ENCODE results near the gene TRMT2A.

TRMT2A gene

DNA sequence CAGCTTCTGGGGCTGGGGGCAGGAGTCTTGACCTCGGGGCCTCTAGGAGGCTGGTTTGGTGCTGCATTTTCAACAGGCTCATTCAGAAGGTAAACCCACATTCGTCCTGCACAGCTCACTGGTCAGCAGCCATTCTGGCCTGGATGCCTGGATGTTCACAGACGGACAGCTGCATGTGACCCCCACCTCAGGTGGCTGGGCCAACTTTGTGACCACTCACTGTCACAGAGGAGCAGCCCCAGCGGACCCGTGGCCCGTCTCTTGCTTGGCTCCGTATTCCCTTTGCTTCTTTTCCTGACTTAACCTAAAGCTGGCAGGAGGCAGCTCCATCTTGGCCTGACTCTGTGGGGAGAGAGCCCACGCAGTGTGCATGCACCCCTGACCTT, 28.8 kb downstream of the TRMT2A start:
- ATAC-seq, result no peak
- TF ChIP-seq SNAI2 (CRISPR knock-in tag; IDR thresholded peaks at IDR 0.05), result no peak
- TF ChIP-seq ISL1 (CRISPR knock-in tag; IDR thresholded peaks at IDR 0.05), result no peak

DNA sequence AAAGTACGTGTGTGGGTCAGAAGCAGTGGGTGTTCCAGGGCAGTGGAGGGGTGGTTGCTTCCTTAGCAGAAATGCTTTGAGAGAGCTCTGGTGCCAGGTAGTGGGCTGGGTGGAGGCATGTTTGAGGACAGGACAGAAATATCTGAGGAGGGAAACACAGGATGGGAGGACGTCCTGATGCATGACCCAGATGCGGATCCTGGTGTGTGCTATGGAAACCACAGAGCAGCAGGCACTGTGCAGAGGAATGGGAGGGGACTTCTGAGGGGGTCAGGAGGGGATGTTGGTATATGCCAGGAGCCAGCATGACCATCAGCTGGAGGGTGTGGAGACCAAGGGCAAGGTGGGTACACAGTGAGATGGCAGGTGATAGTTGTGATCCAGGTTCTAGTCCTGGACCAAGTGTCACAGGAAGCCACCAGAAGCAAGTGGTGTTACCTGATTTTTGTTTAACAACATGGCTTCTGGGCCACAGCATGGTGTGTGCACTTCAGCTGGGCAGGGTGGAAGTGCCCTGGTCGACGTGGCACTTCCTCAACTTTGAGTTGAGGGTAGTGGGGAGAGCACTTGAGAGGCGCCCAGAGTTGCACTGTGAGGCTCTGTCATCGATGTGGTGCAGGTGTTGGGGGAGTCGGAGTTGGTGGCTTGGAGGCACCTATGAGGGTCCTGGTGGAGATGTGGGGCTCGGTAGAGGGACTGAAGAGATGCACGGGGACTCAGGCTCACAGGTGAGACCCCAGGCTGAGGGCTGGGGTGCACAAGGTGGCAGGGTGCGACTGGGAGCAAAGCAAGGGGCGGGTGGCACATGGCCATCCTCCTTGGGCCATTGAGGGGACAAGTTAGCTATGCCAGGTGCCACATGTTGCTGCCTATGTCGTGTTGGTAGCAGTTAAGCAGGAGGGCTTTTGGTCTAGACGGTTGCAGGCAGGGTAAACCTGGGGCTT, 29.4 kb downstream of the TRMT2A start:
- no peak for ATAC-seq

DNA sequence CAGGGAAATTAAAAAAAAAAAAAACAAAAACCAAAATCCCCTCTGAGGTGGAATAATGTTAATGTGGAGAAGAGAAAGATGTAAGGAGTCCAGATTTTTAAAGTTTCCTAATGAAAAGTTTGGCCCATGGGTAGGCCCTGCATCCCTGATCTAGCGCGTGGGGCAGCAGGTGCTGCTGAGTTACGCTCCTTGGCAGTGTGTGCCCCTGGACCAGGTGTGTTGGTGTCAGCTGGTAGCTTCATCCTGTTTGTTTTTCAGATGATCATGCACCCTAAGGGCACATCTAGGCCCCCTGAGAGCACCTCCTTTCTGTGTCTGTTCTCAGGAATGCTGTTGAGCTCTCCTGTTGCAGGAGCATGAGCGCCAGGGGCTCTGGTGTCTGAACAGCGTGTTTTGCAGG, 30.3 kb downstream of the TRMT2A start:
- ATAC-seq, result no peak
- TF ChIP-seq CSDC2 (CRISPR knock-in tag; IDR thresholded peaks at IDR 0.05), result no peak
- TF ChIP-seq TCF4 (CRISPR knock-in tag; IDR thresholded peaks at IDR 0.05; ENCODE audit: borderline replicate concordance), result no peak
- TF ChIP-seq POU6F1 (CRISPR knock-in tag; IDR thresholded peaks at IDR 0.05; ENCODE audit: borderline replicate concordance, low read depth), result no peak
- no peak for TF ChIP-seq RARB (CRISPR knock-in tag; IDR thresholded peaks at IDR 0.05)
- TF ChIP-seq, protein P1, sequence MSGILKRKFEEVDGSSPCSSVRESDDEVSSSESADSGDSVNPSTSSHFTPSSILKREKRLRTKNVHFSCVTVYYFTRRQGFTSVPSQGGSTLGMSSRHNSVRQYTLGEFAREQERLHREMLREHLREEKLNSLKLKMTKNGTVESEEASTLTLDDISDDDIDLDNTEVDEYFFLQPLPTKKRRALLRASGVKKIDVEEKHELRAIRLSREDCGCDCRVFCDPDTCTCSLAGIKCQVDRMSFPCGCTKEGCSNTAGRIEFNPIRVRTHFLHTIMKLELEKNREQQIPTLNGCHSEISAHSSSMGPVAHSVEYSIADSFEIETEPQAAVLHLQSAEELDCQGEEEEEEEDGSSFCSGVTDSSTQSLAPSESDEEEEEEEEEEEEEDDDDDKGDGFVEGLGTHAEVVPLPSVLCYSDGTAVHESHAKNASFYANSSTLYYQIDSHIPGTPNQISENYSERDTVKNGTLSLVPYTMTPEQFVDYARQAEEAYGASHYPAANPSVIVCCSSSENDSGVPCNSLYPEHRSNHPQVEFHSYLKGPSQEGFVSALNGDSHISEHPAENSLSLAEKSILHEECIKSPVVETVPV (CRISPR knock-in tag; IDR thresholded peaks at IDR 0.05), result no peak
- TF ChIP-seq CREB5 (CRISPR knock-in tag; IDR thresholded peaks at IDR 0.05; ENCODE audit: low read depth), result no peak
- TF ChIP-seq, protein P2, sequence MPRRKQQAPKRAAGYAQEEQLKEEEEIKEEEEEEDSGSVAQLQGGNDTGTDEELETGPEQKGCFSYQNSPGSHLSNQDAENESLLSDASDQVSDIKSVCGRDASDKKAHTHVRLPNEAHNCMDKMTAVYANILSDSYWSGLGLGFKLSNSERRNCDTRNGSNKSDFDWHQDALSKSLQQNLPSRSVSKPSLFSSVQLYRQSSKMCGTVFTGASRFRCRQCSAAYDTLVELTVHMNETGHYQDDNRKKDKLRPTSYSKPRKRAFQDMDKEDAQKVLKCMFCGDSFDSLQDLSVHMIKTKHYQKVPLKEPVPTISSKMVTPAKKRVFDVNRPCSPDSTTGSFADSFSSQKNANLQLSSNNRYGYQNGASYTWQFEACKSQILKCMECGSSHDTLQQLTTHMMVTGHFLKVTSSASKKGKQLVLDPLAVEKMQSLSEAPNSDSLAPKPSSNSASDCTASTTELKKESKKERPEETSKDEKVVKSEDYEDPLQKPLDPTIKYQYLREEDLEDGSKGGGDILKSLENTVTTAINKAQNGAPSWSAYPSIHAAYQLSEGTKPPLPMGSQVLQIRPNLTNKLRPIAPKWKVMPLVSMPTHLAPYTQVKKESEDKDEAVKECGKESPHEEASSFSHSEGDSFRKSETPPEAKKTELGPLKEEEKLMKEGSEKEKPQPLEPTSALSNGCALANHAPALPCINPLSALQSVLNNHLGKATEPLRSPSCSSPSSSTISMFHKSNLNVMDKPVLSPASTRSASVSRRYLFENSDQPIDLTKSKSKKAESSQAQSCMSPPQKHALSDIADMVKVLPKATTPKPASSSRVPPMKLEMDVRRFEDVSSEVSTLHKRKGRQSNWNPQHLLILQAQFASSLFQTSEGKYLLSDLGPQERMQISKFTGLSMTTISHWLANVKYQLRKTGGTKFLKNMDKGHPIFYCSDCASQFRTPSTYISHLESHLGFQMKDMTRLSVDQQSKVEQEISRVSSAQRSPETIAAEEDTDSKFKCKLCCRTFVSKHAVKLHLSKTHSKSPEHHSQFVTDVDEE (CRISPR knock-in tag; IDR thresholded peaks at IDR 0.05), result no peak
- TF ChIP-seq ZC3H10 (CRISPR knock-in tag; IDR thresholded peaks at IDR 0.05), result no peak

More for the DNA sequence above, 29.4 kb downstream of the TRMT2A start:
- TF ChIP-seq OSR1 (CRISPR knock-in tag; IDR thresholded peaks at IDR 0.05), result no peak
- no peak for TF ChIP-seq SNAI2 (CRISPR knock-in tag; IDR thresholded peaks at IDR 0.05)
- no peak for TF ChIP-seq GLIS3 (CRISPR knock-in tag; IDR thresholded peaks at IDR 0.05)
- TF ChIP-seq TCF4 (CRISPR knock-in tag; IDR thresholded peaks at IDR 0.05; ENCODE audit: borderline replicate concordance), result no peak
- no peak for TF ChIP-seq TOX (CRISPR knock-in tag; IDR thresholded peaks at IDR 0.05; ENCODE audit: borderline replicate concordance)
- no peak for TF ChIP-seq RARB (CRISPR knock-in tag; IDR thresholded peaks at IDR 0.05)

- ATAC-seq, result no peak
- TF ChIP-seq CREB5 (CRISPR knock-in tag; IDR thresholded peaks at IDR 0.05; ENCODE audit: low read depth) (no peak), ZFP3 (CRISPR knock-in tag; IDR thresholded peaks at IDR 0.05) (no peak), TCF4 (CRISPR knock-in tag; IDR thresholded peaks at IDR 0.05; ENCODE audit: borderline replicate concordance) (no peak), TOX (CRISPR knock-in tag; IDR thresholded peaks at IDR 0.05; ENCODE audit: borderline replicate concordance) (no peak), OSR1 (CRISPR knock-in tag; IDR thresholded peaks at IDR 0.05) (no peak), PATZ1 (CRISPR knock-in tag; IDR thresholded peaks at IDR 0.05; ENCODE audit: borderline replicate concordance) (no peak), RARB (CRISPR knock-in tag; IDR thresholded peaks at IDR 0.05) (no peak), ZC3H10 (CRISPR knock-in tag; IDR thresholded peaks at IDR 0.05) (no peak), ZFP30 (CRISPR knock-in tag; IDR thresholded peaks at IDR 0.05) (no peak), POU6F1 (CRISPR knock-in tag; IDR thresholded peaks at IDR 0.05; ENCODE audit: borderline replicate concordance, low read depth) (no peak)
Observed at GRCh38 chr22:20086101-20086599, 30.9 kb downstream of the TRMT2A start.
